ENCODE results near the gene CCDC24. TPM values are rescaled to one million over a fixed set of nuclear protein-coding genes. Genes with fewer than 3 reads are reported as not detected.

Gene CCDC24
- total and polyA plus RNA-seq, 9 of the 15 experiments (the other 6 are each of a cell fraction or from before 2014, with no cell fraction given): 0.31 to 4.5 (median 1.5) TPM

- in situ Hi-C loops (cut with MboI) (loop anchor here (5.0 kb wide), 1 partner anchor 33 kb away; no protein-coding TSS in a partner anchor), intact Hi-C loops (cut with micrococcal nuclease) (no loop called here)
- no peaks in the 10 kb centered on the region for H3K36me3 ChIP-seq (ENCODE audit: control insufficient read depth, insufficient read depth, low read length)
- ChIA-PET POLR2A (interaction anchor here (0.5 to 1.4 kb wide), 4 partner anchors 8 to 277 kb away, joined by 3 to 6 read pairs (median 4); no protein-coding TSS in a partner anchor), CTCF (ENCODE audit: low intra/inter-chr PET ratio) (no interaction called here)
- no peak for ATAC-seq
- H3K4me2 ChIP-seq (ENCODE audit: insufficient read depth, low read length): no peak overlapping the region
- no peak overlapping the region for H3K27ac ChIP-seq (ENCODE audit: extremely low read depth, low read depth, low read length)
- no peaks in the 10 kb centered on the region for H3K9me3 ChIP-seq (replicated peaks; ENCODE audit: control insufficient read depth, insufficient read depth, low read depth, low read length)
- H4K20me1 ChIP-seq (replicated peaks; ENCODE audit: control insufficient read depth, insufficient read depth, low read length): no peaks in the 10 kb centered on the region
- no TSS peak for BruUV-seq (replicated peaks)
- H2AFZ ChIP-seq (ENCODE audit: low read depth, low read length): no peak overlapping the region
- WGBS (ENCODE audit: insufficient coverage, low coverage, missing lambda C conversion rate): 18% methylated on average over 2 of the region's 2 CpGs
- DNase-seq (ENCODE audit: extremely low read depth in 1 of 4, low spot score in 3 of 4): no peak
- TF ChIP-seq CEBPG (CRISPR knock-in tag; IDR thresholded peaks at IDR 0.05) (no peak), CEBPG (tag; conservative IDR thresholded peaks at IDR 0.05 in 1 of 2, IDR thresholded peaks at IDR 0.05 in 1 of 2) (peak; percentile 56 to 82; a peak in 3 of 4 replicates), ATF3 (IDR thresholded peaks at IDR 0.05) (peak; percentile 35; the same call in 1 of the 2 replicates), ATF3 (CRISPR knock-in tag; conservative IDR thresholded peaks at IDR 0.05) (no peak), TEAD4 (IDR thresholded peaks at IDR 0.05; ENCODE audit: low read length) (peak; percentile 15; the same call in 1 of the 2 replicates), TEAD4 (CRISPR knock-in tag; IDR thresholded peaks at IDR 0.05; ENCODE audit: borderline replicate concordance) (no peak), CEBPB (tag; IDR thresholded peaks at IDR 0.05) (peak; percentile 97), CTCFL (IDR thresholded peaks at IDR 0.05; ENCODE audit: borderline replicate concordance, insufficient read depth, low read depth, low read length, poor library complexity, severe bottlenecking) (no peak), MBD2 (IDR thresholded peaks at IDR 0.05; ENCODE audit: borderline replicate concordance, low read depth) (no peak)
- FAIRE-seq: peak; percentile 37
- H3K4me1 ChIP-seq (replicated peaks in 1 of 2; ENCODE audit: control insufficient read depth in 2 of 2, insufficient read depth in 2 of 2, low read length in 2 of 2): peaks cover 40 to 46% of the 10 kb centered on the region in 2 experiments
- H3K4me3 ChIP-seq: no peak overlapping the region
- H3K27me3 ChIP-seq (ENCODE audit: control insufficient read depth in 2 of 2, insufficient read depth in 2 of 2, low read length in 2 of 2): no peaks in the 10 kb centered on the region
- H3K9me1 ChIP-seq (ENCODE audit: control insufficient read depth, insufficient read depth, low read length): no peaks in the 10 kb centered on the region
- no peak overlapping the region for H3K9ac ChIP-seq (ENCODE audit: insufficient read depth in 1 of 2, low read depth in 2 of 2, low read length in 2 of 2)
- no peaks in the 10 kb centered on the region for H3K79me2 ChIP-seq (ENCODE audit: control insufficient read depth, insufficient read depth, low read length)
Observed at GRCh38 chr1:44040418-44040817, 49.0 kb downstream of the CCDC24 start.
